Hepatocyte (in vitro differentiated cells): Measurements from ENCODE around the gene TTC7B. TPM values are rescaled to one million over a fixed set of nuclear protein-coding genes. Genes with fewer than 3 reads are reported as not detected.

Experiments used
- DNase-seq: peaks from one replicate; pipeline ENCODE4 v3.0.0-alpha.2; 2016; ENCODE audit warnings: low spot score
- H2AFZ ChIP-seq: fragments of 200-600 bp; sonication (generic); 2 replicates; pipeline ENCODE4 v1.6.0; 2016; ENCODE audit warnings: antibody characterized with exemption, mild to moderate bottlenecking
- H3K27ac ChIP-seq: fragments of 200-600 bp; sonication (generic); 2 replicates; pipeline ENCODE4 v1.5.1; 2016; ENCODE audit warnings: mild to moderate bottlenecking
- H3K27me3 ChIP-seq: fragments of 200-600 bp; sonication (generic); 2 replicates; pipeline ENCODE4 v1.6.1; 2016
- H3K36me3 ChIP-seq: fragments of 200-600 bp; sonication (generic); replicated peaks from 2 replicates; pipeline ENCODE4 v1.5.1; 2016; ENCODE audit warnings: low read depth; ENCODE audit not compliant: insufficient read depth
- H3K4me1 ChIP-seq: fragments of 200-600 bp; sonication (generic); 2 replicates; pipeline ENCODE4 v1.5.1; 2016; ENCODE audit warnings: mild to moderate bottlenecking, moderate library complexity; ENCODE audit not compliant: insufficient read depth
- H3K4me2 ChIP-seq: fragments of 200-600 bp; sonication (generic); 2 replicates; pipeline ENCODE4 v1.6.0; 2016
- H3K4me3 ChIP-seq: fragments of 200-600 bp; sonication (generic); 2 replicates; pipeline ENCODE4 v1.5.1; 2016; ENCODE audit warnings: mild to moderate bottlenecking
- H3K79me2 ChIP-seq: fragments of 200-600 bp; sonication (generic); 2 replicates; pipeline ENCODE4 v1.6.0; 2017; ENCODE audit warnings: mild to moderate bottlenecking
- H3K9me2 ChIP-seq: fragments of 200-600 bp; sonication (generic); replicated peaks from 2 replicates; pipeline ENCODE4 v1.6.0; 2017; ENCODE audit warnings: mild to moderate bottlenecking; ENCODE audit not compliant: insufficient read depth
- H3K9me3 ChIP-seq: fragments of 200-600 bp; sonication (generic); 2 replicates; pipeline ENCODE4 v1.5.1; 2016; ENCODE audit warnings: low read depth, mild to moderate bottlenecking
- H4K20me1 ChIP-seq: fragments of 200-600 bp; sonication (generic); 2 replicates; pipeline ENCODE4 v1.6.0; 2016; ENCODE audit warnings: mild to moderate bottlenecking; ENCODE audit not compliant: insufficient read depth, poor library complexity, severe bottlenecking
- EZH2 ChIP-seq: fragments of 200-600 bp; sonication (generic); IDR thresholded peaks from 2 replicates; pipeline ENCODE4 v1.6.1; 2016; ENCODE audit warnings: antibody characterized with exemption, mild to moderate bottlenecking, borderline replicate concordance
- EZH2phosphoT487 ChIP-seq: fragments of 200-600 bp; sonication (generic); IDR thresholded peaks from one replicate; pipeline ENCODE4 v1.6.1; 2018; ENCODE audit warnings: antibody characterized with exemption, mild to moderate bottlenecking, low read depth, moderate library complexity; ENCODE audit not compliant: unreplicated experiment, severe bottlenecking
- WGBS: methylation state at CpG from one replicate; pipeline ENCODE4 v1.1.6; 2016; ENCODE audit warnings: low lambda C conversion rate; ENCODE audit errors: missing lambda C conversion rate; 5-methylcytosine and 5-hydroxymethylcytosine counted together
- polyA plus RNA-seq: library from polyadenylated mRNA; unstranded; fragments of >200 nt; fragmentation: Nextera tagmentation; extraction: Ambion mirVana; gene quantifications from 2 replicates; pipeline ENCODE4 v1.2.1, GENCODE V29; 2016
- total RNA-seq: library from RNA; depleted of rRNA; stranded (reverse); fragments of >200 nt; gene quantifications from 2 replicates; pipeline ENCODE4 v1.2.3, GENCODE V29; 2014
- TF ChIP-seq, protein P1 (sequence below): fragments of 200-600 bp; sonication (generic); IDR thresholded peaks from 2 replicates; pipeline ENCODE4 v1.5.1; 2016; ENCODE audit warnings: antibody characterized with exemption, mild to moderate bottlenecking; ENCODE audit not compliant: poor library complexity

Gene TTC7B
- total and polyA plus RNA-seq, 2 experiments from 2014 or later: 10.7 to 25.5 TPM

DNA sequence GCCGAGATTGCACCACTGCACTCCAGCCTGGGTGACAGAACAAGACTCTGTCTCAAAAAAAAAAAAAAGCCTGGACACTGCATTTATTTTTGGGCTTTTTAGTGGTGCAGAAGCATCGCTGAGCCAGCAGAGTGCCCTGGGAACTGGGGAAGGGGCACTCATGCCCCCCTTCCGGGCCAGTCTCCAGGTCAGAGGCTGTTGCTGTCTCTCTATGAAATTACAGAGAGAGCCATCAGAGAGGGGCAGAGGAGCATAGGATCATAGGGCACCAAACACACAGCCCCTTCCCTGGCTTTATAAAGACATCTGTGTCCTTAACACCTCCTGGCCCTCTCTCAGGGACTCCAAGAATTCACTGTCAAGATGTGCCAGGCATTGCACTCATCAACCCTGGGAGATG lies 223.6 kb downstream of the TTC7B start:
- Histone ChIP-seq H3K79me2 (no peaks in the 10 kb centered on the region), H3K4me3 (no peak overlapping the region), H3K27me3 (no peaks in the 10 kb centered on the region), H3K4me2 (no peak overlapping the region), H3K9me2 (no peaks in the 10 kb centered on the region), H2AFZ (no peak overlapping the region), H3K36me3 (no peaks in the 10 kb centered on the region), H3K4me1 (no peaks in the 10 kb centered on the region), H3K9me3 (no peaks in the 10 kb centered on the region), H3K27ac (no peak overlapping the region), H4K20me1 (no peaks in the 10 kb centered on the region)
- TF ChIP-seq EZH2phosphoT487: no peak
- TF ChIP-seq, protein P1, sequence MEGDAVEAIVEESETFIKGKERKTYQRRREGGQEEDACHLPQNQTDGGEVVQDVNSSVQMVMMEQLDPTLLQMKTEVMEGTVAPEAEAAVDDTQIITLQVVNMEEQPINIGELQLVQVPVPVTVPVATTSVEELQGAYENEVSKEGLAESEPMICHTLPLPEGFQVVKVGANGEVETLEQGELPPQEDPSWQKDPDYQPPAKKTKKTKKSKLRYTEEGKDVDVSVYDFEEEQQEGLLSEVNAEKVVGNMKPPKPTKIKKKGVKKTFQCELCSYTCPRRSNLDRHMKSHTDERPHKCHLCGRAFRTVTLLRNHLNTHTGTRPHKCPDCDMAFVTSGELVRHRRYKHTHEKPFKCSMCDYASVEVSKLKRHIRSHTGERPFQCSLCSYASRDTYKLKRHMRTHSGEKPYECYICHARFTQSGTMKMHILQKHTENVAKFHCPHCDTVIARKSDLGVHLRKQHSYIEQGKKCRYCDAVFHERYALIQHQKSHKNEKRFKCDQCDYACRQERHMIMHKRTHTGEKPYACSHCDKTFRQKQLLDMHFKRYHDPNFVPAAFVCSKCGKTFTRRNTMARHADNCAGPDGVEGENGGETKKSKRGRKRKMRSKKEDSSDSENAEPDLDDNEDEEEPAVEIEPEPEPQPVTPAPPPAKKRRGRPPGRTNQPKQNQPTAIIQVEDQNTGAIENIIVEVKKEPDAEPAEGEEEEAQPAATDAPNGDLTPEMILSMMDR: no peak
- TF ChIP-seq EZH2: no peak
- 100% methylated on average over 3 of the region's 3 CpGs for WGBS
- no peak for DNase-seq

DNA sequence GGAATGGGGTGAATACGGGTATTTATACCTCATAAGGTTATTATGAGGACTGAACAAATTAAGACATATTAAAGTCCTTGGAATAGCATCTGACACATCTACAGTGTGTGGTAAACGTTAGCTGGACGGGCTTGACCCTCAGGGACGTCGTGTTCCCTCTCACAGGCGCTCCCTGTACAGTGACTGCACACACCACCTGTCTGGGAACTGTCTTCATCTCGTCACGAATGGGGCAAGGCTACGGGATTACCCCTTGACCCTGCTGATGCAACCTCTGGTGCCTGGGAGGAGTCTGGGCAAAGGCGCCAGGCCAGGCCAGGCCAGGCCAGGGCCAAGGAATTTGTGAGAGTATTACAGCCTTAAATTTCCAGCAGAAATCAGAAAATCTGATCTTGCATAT lies 228.3 kb downstream of the TTC7B start:
- Histone ChIP-seq H3K9me3 (no peaks in the 10 kb centered on the region), H3K4me1 (no peaks in the 10 kb centered on the region), H4K20me1 (no peaks in the 10 kb centered on the region), H3K27ac (no peak overlapping the region), H3K4me3 (no peak overlapping the region), H3K4me2 (no peak overlapping the region), H3K79me2 (no peaks in the 10 kb centered on the region), H2AFZ (no peak overlapping the region), H3K27me3 (no peaks in the 10 kb centered on the region), H3K9me2 (no peaks in the 10 kb centered on the region), H3K36me3 (no peaks in the 10 kb centered on the region)
- no peak for TF ChIP-seq EZH2
- no peak for DNase-seq
- 86% methylated on average over 10 of the region's 10 CpGs for WGBS

DNA sequence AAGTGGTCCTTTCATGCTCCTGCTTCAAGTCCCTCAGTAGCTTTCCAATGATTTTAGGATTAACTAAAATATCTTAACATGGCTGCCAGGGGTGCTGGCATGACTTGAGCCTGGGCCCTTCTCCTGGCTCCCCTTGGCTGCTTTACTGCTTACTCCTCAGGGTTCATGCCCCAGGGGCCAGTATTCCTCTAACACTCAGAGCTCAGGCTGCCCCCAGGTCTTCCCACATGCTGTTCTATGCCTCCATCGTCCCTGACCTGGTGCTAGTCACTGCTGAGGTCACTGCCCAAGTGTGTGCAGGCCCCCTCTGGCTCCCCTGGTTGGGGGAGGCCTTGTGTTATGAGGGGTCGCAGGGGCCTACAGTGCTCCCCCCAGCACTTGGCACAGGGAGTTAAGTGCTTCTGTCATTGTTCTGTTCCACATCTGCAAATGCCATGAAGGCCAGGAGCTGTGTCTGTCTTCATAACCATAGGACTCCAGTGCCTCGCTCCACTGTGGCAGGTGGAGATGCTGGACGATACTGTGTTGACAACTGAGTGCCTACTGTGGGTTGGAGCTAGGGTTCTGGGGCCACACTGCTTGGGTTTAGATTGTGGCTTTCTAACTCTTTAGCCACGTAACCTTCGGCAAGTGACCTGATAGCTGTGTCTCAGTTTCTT lies 228.8 kb downstream of the TTC7B start:
- no peak overlapping the region for H3K4me2 ChIP-seq
- H3K4me1 ChIP-seq: no peaks in the 10 kb centered on the region
- H3K36me3 ChIP-seq: no peaks in the 10 kb centered on the region
- 97% methylated on average over 6 of the region's 6 CpGs for WGBS
- H3K79me2 ChIP-seq: no peaks in the 10 kb centered on the region
- no peak overlapping the region for H2AFZ ChIP-seq
- no peaks in the 10 kb centered on the region for H3K9me2 ChIP-seq
- DNase-seq: no peak
- no peaks in the 10 kb centered on the region for H3K27me3 ChIP-seq
- no peaks in the 10 kb centered on the region for H4K20me1 ChIP-seq
- TF ChIP-seq EZH2 (no peak), EZH2phosphoT487 (no peak)
- TF ChIP-seq, protein P1: no peak
- H3K4me3 ChIP-seq: no peak overlapping the region
- H3K9me3 ChIP-seq: no peaks in the 10 kb centered on the region
- H3K27ac ChIP-seq: no peak overlapping the region

DNA sequence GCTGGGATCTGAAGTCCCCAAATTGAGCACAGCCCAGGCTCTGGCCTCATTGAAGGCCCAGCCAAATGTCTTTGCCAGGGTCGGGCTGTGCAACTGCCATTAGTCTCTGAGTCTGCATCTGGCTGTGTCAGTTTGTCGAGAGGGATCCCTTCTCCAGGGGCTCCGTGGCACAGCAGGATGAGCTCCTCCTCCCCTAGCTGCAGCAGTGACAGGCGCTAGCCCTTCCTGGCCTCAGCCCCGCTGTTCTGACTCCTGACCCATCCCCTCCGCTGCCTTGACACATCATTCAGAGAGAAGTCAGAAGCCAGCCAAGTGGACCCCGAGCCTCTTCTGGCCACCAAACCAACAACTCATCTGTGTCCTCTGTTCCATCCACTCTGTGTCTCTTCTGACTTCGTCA lies 231.1 kb downstream of the TTC7B start:
- WGBS: 87% methylated on average over 7 of the region's 8 CpGs
- Histone ChIP-seq H3K36me3 (no peaks in the 10 kb centered on the region), H3K4me3 (no peak overlapping the region), H3K27ac (no peak overlapping the region), H3K4me1 (no peaks in the 10 kb centered on the region), H4K20me1 (no peaks in the 10 kb centered on the region), H3K9me3 (no peaks in the 10 kb centered on the region), H3K79me2 (no peaks in the 10 kb centered on the region), H3K4me2 (no peak overlapping the region), H3K9me2 (no peaks in the 10 kb centered on the region), H2AFZ (no peak overlapping the region), H3K27me3 (no peaks in the 10 kb centered on the region)
- TF ChIP-seq EZH2phosphoT487: no peak
- TF ChIP-seq, protein P1: no peak
- TF ChIP-seq EZH2: no peak
- DNase-seq: no peak
